Liver (tissue), 3 donors: ENCODE results near the gene SLC9A8.

Source experiments
- CTCF ChIP-seq: fragments of 150-350 bp; IDR thresholded peaks from 2 replicates; pipeline ENCODE4 v1.5.1; 2017; ENCODE audit warnings: improper control_type of control experiment, low read depth, low read length; ENCODE audit not compliant: missing input control
- EGR1 ChIP-seq, 2 donors: IDR thresholded peaks; 2 replicates each; pipeline ENCODE4 v1.6.1; 2016 to 2018; ENCODE audit warnings: antibody characterized with exemption in 2 of 2, low read depth in 2 of 2
- GABPA ChIP-seq, 2 donors: IDR thresholded peaks in 1 of 2; conservative IDR thresholded peaks in 1 of 2; 2 replicates each; pipeline ENCODE4 v1.6.1; 2016; ENCODE audit warnings: antibody characterized with exemption in 2 of 2, mild to moderate bottlenecking in 1 of 2, moderate library complexity in 1 of 2
- HNF4A ChIP-seq, 2 donors: conservative IDR thresholded peaks; 2 replicates each; pipeline ENCODE4 v1.6.1; 2016; ENCODE audit warnings: antibody characterized with exemption in 2 of 2, mild to moderate bottlenecking in 2 of 2
- HNF4G ChIP-seq: IDR thresholded peaks from 2 replicates; pipeline ENCODE4 v1.6.1; 2016; ENCODE audit warnings: antibody characterized with exemption
- JUND ChIP-seq, 2 donors: IDR thresholded peaks; 2 replicates each; pipeline ENCODE4 v1.6.1; 2016; ENCODE audit warnings: antibody characterized with exemption in 2 of 2
- MAX ChIP-seq: IDR thresholded peaks from 2 replicates; pipeline ENCODE4 v1.6.1; 2016; ENCODE audit warnings: antibody characterized with exemption
- RAD21 ChIP-seq, 2 donors: IDR thresholded peaks; 2 replicates each; pipeline ENCODE4 v1.6.1; 2016; ENCODE audit warnings: antibody characterized with exemption in 2 of 2, mild to moderate bottlenecking in 2 of 2
- REST ChIP-seq: IDR thresholded peaks from 2 replicates; pipeline ENCODE4 v1.6.1; 2016; ENCODE audit warnings: antibody characterized with exemption, mild to moderate bottlenecking
- RXRA ChIP-seq, 2 donors: IDR thresholded peaks; 2 replicates each; pipeline ENCODE4 v1.6.1; 2017 to 2018; ENCODE audit warnings: antibody characterized with exemption in 2 of 2, mild to moderate bottlenecking in 1 of 2
- TAF1 ChIP-seq: conservative IDR thresholded peaks from 2 replicates; pipeline ENCODE4 v1.6.1; 2016; ENCODE audit warnings: antibody characterized with exemption, mild to moderate bottlenecking
- YY1 ChIP-seq: IDR thresholded peaks from 2 replicates; pipeline ENCODE4 v1.6.1; 2016; ENCODE audit warnings: antibody characterized with exemption, mild to moderate bottlenecking
- donor health status: healthy.
- donor health status: healthy.

- no peak for TF ChIP-seq CTCF
- peak in 1 of 2 donors; percentile 18 for TF ChIP-seq RAD21 (IDR thresholded peaks at IDR 0.05)
- TF ChIP-seq TAF1: no peak
- TF ChIP-seq REST: no peak
- TF ChIP-seq JUND (IDR thresholded peaks at IDR 0.05): no peak
- TF ChIP-seq YY1: no peak
- TF ChIP-seq GABPA (IDR thresholded peaks at IDR 0.05 in 1 of 2, conservative IDR thresholded peaks at IDR 0.05 in 1 of 2): no peak
- peak; percentile 62 to 74 for TF ChIP-seq RXRA (IDR thresholded peaks at IDR 0.05)
- no peak for TF ChIP-seq MAX
- no peak for TF ChIP-seq HNF4G
- no peak for TF ChIP-seq HNF4A (conservative IDR thresholded peaks at IDR 0.05)
- no peak for TF ChIP-seq EGR1 (IDR thresholded peaks at IDR 0.05; ENCODE audit: low read depth in 2 of 2)
Measured at GRCh38 chr20:49790077-49790798, 22.4 kb upstream of the SLC9A8 start.
